ENCODE data around the gene MLH1.
"Not testable (repeated sequence)": the region's sequence is repeated elsewhere in the genome, so short reads cannot be mapped to it uniquely, and the experiment has no call there.

Gene MLH1

DNA sequence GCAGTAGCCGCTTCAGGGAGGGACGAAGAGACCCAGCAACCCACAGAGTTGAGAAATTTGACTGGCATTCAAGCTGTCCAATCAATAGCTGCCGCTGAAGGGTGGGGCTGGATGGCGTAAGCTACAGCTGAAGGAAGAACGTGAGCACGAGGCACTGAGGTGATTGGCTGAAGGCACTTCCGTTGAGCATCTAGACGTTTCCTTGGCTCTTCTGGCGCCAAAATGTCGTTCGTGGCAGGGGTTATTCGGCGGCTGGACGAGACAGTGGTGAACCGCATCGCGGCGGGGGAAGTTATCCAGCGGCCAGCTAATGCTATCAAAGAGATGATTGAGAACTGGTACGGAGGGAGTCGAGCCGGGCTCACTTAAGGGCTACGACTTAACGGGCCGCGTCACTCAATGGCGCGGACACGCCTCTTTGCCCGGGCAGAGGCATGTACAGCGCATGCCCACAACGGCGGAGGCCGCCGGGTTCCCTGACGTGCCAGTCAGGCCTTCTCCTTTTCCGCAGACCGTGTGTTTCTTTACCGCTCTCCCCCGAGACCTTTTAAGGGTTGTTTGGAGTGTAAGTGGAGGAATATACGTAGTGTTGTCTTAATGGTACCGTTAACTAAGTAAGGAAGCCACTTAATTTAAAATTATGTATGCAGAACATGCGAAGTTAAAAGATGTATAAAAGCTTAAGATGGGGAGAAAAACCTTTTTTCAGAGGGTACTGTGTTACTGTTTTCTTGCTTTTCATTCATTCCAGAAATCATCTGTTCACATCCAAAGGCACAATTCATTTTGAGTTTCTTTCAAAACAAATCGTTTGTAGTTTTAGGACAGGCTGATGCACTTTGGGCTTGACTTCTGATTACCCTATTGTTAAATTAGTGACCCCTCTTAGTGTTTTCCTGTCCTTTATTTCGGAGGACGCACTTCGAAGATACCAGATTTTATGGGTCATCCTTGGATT is at the start of gene MLH1:
Gene MLH1 (plus strand): TSS at position 193 of the 958 bp plus-strand sequence. CDS start 30 bp downstream, at position 223.
- DNase-seq = no peak

DNA sequence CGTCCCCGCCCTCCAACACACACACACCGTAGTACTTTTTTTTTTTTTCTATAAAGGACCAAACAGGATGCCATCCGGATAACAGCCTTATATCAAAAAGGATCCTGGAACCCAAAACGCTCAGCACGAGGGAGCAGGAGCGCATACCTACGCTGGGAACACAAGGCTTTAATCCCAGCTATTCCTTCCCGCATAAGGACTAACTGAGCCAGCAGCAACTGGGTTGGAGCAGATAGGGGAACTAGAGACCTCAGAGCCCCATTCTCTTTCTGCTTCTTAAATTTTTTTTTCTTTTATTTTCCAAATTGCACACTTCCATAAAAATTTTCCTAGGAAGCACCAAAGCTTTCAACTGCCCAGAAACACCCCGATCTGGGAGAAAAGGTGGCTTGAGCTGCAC is 49.7 kb upstream of the MLH1 start:
- DNase-seq = no peak

DNA sequence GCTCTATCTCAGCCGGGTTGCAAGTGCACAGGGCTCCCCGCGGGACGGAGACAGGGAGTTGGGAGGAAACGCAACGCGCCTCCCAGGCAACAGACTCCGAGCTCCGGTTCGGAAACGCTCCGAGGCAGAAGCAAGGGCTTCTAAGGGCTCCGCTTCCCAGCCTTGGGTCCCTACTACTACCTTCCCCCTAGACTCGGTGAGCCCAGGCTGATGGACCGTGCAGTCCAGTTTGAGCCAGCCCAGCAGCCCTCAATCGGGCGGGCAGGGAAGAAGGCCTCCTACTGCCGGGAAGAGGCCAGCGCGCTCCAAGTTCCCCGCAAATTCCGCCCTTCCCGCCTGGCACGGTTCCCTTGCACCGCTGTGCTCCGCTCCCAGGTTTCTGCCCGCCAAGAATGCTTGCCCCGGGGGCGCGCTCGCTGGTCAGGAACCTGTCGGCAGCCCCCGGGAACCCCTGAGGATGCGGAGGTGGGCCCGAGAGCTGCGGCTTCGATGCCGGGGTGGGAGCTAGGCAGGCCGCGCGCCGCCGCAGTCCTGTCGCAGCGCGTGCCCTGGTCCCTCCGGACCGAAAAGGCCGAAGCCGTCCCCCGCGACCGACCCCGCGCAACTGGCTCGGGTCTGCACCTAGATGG is 49.2 kb upstream of the MLH1 start:
- DNase-seq = peak; percentile 37

DNA sequence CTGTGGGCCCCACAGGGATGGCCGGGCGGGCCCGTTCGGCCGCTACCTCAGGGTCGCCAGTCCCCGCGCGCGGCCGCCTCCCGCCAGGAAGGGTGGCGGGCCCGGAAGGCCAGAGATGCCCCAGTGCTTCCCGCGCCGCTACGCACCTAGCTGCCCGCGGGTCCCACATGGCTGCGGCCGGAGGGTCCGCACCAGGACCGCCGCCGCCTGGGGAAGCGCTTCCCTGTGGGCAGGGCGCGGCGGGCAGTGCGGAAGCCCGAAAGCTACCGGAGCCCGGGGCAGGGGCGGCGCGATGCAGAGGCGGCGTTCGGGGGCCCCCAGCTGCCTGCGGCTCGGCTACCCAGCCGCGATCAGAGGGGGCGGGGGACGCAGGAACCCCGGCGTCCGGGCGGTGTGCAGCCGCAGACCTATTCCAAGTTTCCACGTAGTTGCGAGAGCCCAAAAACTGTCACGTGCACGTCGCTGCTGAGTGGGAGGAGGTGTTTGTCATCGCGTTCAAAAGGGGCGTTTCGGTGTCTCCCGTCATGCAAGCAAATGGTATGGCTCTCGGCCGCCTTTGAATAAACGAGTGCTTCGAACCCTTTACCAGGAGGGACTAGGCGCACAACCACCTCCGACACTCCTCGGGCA is 48.6 kb upstream of the MLH1 start, which contains the start of gene TRANK1:
Gene TRANK1 (minus strand): TSS at position 414 of the 630 bp plus-strand sequence. CDS start 245 bp downstream, at position 169.
- DNase-seq = peak; percentile 28

DNA sequence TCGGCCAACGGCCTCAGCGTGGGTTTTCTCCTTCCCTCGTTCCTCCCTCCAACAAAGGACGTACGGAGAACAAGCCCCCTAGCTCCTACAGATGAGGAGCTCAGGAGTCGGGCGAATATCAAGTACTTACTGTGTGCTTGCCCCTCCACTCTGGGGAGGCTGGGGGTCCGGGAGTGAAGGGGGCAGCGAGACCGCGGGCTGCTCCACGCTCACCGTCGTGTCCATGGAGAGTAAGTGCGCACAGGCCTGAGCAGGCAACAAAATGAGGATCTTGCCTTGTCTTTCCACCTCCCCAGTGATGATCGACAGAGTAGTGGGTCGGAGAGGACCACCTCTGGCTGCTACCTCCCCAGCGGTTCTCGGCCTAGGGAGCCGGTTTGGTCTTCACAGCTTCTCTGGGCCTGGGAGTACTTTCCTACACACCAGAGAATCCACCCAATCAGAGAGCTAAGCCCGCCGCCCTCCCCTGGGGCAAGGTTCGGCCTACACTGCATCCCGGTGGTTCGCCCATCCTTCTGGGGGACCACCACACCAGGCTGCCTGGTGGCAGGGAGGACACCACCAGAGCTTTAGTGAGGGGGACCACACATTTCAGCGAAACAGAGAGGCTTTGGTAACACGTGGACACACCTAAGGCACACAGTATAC is 47.9 kb upstream of the MLH1 start:
- no peak for DNase-seq

DNA sequence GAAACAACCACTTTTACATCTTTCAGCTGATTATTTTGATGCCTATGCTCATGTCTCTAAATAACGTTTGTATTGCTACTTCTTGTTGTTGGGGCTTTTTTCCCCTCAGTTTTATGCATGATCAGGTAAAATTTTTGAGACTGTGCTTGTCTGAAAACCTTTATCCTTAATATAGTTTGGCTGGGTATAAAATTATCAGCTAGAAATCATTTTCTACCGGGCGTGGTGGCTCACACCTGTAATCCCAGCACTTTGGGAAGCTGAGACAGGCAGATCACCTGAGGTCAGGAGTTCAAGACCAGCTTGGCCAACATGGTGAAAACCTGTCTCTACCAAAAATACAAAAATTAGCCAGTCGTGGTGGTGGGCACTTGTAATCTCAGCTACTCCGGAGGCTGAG is 45.5 kb upstream of the MLH1 start:
- not testable (repeated sequence) for DNase-seq

DNA sequence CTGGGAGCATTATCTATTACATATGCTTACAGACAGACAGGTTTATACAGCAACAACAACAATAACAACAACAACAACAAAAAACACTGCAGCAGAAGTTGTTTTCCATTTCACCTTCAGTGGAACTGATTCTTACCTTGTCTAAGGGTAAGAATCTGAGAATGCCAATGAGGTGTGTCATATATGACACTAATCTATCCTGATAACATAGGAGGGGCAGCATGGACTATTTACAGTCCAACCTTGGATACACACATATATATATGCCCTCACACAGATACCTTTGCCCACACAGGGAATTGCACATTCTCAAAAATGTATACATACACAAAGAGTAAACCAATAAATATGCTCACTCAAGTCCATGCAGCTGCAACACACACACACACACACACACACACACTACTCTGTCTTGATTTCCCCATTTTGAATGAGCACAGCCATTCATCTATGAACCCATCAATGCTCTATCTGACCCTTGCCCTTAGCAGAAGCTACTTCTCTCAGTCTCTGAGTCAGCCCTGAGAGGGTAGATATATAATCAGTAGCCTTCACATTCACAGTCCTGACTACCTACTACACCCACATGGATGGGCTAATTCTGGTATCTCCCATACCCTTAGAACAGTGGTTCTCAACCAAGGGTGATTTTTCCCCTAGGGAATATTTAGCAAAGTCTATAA is 38.7 kb upstream of the MLH1 start:
- DNase-seq = no peak

DNA sequence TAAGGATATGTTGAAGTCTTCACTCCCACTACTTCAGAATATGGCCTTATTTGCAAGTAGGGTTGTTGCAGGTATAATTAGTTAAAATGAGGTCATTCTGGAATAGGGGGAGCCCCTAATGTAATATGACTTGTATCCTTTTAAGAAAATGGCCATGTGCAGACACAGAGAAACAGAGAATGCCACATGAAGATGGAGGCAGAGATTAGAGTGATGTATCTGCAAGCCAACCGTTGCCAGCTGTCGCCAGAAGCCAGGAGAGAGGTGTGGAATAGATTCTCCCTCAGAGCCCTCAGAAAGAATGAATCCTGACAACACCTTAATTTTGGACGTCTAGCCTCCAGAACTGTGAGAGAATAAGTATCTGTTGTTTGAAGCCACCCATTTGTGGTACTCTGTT is 37.2 kb upstream of the MLH1 start:
- no peak for DNase-seq

DNA sequence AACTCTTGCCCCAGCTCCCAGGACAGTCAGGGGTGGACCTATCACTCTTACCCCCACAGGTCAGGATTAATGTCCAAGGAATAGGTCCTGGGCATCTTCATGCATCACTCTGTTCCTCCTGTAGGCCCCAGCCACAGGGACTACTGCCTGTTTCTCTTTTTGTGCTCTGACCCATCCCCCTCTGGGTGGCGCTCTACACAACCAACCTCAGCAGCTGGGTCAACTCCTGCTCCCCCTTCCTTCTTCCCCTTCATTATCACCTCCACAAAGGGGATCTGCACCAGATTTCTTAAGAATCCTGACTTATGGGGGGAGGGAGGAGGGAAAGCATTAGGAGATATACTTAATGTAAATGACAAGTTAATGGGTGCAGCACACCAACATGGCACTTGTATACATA is 36.3 kb upstream of the MLH1 start:
- no peak for DNase-seq

DNA sequence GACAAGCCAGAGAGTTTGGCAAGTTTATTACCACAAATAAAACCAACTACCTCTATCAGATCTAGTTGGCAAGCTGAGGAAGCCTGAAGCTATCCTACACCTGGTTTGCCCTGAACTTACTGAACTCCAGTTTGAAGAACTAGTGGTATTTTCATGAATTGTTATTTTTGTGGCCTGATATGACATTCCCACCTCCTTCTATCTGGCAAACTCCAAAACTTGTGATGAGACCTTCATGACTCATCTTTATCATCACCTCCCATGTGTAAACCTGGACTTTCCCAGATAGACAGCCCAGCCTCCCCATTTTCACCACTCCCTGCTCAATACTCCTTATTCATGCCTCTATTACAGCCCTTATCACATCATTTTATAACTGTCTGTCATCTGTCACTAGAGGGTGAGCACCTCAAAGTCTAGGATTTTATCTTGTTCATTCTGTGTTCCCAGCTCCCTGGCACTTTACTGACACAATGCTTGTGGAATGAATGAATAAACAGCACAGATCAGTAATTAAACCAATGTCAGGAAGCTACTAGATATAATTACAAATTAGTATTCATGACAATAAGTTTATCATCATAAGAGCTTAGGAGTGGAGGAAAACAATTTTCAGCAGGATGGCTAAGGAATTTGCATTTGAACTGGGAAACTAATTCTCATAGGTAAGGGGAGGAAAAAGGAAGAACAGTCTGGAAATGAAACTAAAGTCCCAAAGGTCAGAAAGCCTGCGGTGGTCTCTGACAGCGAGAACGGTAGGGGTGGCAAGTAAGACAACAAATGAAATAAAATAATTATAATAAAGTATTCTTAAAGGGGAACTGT is 35.2 kb upstream of the MLH1 start:
- DNase-seq = no peak

DNA sequence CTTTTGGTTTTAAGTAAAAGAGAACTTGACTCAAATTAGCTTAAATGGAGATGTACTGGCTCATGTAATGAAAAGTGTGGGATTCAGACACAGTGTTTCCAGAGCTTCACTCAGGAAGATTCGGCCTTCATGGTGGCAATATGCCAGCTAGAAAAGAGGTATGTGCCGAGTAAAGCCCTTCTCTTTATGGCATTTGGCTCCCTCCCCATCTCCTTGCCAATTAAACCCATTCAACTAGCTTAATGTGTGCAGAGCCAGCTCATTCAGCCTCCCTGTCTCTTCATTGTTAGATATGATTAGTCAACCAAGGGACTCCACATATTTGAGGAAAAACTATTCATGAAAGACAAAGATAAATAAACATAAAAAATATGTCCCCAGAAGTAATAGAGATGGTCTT is 33.5 kb upstream of the MLH1 start:
- peak; percentile 98 for DNase-seq

DNA sequence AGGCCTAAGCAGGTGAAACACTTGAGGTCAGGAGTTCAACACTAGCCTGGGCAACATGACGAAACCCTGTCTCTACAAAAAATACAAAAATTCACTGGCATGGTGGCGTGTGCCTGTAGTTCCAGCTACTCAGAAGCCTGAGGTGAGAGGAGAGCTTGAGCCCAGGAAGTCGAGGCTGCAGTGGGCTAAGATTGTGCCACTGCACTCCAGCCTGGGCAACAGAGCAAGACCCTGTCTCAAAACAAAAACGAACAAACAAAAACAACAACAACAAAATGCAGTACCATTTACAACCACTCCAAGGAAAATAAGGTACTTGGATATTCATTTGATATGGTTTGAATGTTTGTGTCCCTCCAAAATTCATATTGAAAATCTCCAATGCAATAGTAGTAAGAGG is 32.8 kb upstream of the MLH1 start:
- DNase-seq = no peak

DNA sequence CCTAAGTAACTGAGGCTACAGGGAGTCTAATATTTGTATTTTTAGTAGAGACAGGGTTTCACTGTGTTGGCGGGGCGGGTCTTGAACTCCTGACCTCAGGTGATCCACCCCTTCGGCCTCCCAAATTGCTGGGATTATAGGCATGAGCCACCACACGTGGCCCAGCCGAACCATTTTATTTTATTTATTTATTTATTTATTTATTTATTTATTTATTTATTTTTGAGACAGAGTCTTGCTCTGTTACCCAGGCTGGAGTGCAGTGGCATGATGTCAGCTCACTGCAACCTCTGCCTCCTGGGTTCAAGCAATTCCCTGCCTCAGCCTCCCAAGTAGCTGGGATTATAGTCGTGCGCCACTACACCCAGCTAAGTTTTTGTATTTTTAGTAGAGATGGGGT is 30.3 kb upstream of the MLH1 start:
- not testable (repeated sequence) for DNase-seq

DNA sequence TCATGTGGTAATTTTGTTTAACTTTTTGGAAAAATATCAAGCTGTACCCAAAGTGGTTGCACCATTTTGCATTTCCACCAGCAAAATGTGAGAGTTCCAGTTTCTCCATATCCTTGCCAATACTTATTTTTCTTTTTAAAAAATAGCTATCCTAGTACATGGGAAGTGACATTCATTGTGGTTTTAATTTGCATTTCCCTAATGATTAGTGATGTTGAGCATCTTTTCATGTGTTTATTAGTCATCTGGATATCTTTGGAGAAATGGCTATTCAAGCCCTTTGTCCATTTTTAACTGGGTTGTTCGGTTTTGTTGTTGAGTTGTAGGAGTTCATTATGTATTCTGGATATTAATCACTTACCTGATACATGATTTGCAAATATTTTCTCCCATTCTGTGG is 29.0 kb upstream of the MLH1 start:
- no peak for DNase-seq

DNA sequence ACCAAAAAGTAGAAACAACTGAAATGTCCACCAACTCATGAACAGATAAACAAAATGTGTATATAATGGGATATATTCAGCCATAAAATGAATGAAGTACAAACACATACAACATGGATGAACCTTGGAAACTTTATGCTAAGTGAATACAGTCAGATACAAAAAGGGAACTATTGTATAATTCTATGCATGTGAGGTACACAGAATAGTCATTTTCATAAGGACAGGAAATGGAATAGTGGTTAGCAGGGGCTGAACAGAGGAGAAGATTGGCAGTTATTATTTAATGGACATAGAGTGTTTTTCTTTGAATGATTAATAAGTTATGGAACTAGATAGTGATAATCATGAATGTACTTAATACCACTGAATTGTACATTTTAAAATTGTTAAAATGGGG is 28.5 kb upstream of the MLH1 start:
- DNase-seq = no peak

DNA sequence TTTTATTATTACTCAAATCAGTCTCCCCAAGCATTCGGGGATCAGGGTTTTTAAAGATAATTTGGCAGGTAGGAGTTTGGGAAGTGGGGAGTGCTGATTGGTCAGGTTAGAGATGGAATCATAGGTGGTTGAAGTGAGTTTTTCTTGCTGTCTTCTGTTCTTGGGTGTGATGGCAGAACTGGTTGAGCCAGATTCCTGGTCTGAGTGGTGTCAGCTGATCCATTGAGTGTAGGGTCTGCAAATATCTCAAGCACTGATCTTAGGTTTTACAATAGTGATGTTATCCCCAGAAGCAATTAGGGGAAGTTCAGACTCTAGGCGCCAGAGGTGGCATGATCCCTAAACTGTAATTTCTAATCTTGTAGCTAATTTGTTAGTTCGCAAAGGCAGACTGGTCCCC is 27.9 kb upstream of the MLH1 start:
- DNase-seq = peak; percentile 81

DNA sequence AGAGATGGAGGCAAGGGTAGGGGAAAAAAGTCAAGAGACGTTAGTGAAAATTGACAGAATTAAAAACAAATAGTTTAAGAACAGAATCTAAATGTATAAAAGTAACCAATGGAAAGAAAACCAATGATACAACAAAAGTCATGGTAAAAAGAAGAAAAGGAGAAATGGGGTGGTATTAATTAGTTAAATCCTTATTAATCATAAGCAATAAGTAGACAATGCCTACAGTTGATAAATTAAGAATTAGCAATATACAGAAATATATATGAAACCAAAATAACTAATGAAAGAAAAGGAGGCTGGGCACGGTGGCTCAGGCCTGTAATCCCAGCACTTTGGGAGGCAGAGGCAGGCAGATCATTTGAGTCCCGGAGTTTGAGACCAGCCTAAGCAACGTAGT is 24.2 kb upstream of the MLH1 start:
- DNase-seq = no peak

DNA sequence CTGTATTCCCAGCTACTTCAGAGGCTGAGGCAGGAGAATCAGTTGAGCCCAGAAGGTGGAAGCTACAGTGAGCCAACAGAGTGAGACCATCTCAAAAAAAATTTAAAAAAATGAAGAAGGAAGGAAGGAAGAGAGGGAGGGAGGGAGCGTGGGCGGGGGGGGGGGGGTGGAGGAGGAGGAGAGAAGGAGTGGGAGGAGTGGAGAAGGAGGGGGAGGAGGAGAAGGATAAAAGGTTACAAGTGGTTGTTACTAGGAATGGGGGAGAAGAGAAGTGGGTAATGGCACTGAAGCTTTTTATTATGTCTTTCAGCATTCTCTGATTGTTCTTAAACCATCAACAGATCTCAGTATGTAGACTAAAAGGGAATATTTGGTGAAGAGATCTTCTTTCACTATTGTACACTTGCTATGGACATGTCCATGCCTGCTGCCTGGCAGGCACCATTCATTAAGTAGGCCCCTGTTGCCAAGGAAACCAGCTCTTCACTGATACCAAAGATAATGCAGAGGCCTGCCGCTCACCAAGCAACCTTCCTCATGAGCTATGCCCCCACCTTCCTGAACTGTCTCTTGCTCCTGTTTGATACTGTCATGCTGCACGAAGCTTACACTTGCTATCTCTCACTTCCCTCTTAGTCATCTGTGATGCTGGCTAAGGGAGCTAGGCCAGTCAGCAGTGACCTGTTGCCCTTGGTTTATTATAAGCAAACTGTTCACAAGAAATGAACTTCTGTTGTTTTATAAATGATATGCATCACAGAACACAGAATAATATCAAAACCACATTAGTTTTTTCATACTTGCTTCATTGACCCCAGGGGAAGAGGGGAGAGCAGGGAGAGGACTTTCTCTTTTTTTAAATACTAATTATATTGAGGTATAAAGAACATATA is 23.5 kb upstream of the MLH1 start:
- peak; percentile 90 for DNase-seq

DNA sequence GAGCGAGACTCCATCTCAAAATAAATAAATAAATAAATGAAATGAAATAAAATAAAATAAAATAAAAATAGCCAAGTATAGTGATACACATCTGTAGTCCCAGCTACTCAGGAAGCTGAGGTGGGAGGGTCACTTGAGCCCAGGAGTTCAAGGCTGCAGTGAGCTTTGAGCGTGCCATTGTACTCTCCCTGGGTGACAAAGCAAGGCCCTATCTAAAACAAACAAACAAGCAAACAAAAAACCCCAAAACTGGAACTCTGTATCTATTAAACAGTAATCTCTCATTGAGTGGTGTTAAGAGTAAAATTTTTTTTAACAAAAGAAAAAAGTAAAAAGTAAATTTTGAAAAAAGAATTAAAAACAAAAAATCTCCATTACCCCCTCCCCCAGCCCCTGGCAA is 21.2 kb upstream of the MLH1 start:
- DNase-seq = no peak

DNA sequence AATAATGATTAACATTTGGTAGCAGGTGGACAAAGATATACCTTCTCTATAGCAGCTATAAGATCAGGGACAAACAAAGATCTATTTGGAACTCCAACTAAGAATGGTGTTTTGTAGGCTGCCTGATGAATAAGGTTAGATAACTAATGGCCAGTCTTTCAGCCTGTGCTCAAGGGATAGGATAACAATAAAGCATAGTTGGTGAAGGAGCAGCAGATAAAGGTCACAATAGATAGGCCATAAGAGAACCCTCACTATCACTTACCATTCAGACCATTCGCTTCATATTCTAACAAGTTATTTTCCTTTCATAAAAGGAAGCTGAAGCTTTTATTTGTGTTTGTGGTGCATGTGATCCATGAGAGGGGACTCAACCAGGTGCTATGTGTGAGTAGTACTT is 20.2 kb upstream of the MLH1 start:
- no peak for DNase-seq

DNA sequence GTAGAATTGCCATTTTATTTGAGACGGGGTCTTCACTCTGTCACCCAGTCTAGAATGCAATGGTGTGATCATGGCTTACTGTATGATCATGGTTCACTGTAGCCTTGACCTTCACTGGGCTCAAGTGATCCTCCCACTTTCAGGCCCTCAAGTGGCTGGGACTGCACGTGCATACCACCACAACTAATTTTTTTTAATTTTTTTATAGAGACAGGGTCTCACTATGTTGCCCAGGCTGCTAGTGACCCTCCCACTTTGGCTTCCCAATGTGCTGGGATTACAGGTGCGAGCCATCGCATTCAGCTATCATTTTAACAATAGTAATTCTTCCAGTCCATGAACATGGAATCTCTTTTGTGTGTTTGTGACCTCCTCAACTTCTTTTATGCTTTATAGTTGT is 12.3 kb upstream of the MLH1 start:
- DNase-seq = no peak

All from NCI-H2029 treated with DMSO at 0.1 percent for 48 hours (cell line).